ENCODE results near the gene BMPR1A.

DNA sequence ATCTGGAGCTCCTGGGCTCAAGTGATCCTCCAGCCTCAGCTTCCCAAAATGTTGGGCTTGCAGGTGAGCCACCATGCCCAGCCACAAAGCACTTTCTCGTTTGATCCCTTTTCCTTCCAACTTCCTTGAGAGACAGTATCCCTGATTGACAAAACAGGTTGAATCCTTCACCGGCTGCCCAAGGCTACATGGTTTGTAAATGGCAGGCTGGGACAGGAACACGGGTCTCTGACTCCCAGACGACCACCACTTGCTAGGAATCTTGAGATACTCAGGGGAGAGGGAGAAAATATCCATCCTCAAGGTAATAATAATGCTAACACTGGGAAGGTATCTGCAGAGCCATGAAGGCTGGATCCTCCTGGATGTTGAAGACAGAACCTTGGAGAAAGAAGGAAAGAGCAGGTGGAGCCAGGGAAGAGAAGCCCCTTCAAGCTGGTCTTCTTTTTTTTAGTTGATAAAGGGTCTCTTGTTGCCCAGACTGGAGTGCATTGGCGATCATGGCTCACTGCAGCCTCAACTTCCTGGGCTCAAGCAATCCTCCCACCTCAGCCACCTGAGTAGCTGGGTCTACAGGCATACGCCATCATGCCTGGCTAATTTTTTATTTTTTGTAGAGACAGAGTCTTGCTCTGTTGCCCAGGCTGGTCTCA lies 181.2 kb downstream of the BMPR1A start:
- TF ChIP-seq POLR2A (IDR thresholded peaks at IDR 0.05) (no peak), EP300 (IDR thresholded peaks at IDR 0.05) (no peak), POLR2AphosphoS5 (IDR thresholded peaks at IDR 0.05) (no peak)
- TF ChIP-seq, protein P1, sequence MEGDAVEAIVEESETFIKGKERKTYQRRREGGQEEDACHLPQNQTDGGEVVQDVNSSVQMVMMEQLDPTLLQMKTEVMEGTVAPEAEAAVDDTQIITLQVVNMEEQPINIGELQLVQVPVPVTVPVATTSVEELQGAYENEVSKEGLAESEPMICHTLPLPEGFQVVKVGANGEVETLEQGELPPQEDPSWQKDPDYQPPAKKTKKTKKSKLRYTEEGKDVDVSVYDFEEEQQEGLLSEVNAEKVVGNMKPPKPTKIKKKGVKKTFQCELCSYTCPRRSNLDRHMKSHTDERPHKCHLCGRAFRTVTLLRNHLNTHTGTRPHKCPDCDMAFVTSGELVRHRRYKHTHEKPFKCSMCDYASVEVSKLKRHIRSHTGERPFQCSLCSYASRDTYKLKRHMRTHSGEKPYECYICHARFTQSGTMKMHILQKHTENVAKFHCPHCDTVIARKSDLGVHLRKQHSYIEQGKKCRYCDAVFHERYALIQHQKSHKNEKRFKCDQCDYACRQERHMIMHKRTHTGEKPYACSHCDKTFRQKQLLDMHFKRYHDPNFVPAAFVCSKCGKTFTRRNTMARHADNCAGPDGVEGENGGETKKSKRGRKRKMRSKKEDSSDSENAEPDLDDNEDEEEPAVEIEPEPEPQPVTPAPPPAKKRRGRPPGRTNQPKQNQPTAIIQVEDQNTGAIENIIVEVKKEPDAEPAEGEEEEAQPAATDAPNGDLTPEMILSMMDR (IDR thresholded peaks at IDR 0.05) = no peak
